Endothelial cell of umbilical vein (primary cell): ENCODE measurements around the gene RNASE13. TPM values are rescaled to one million over a fixed set of nuclear protein-coding genes. Genes with fewer than 3 reads are reported as not detected.

ENCODE experiments used
- BruUV-seq: library from RNA; stranded (reverse); fragments of 400-500 nt; replicated peaks from 2 replicates; lab custom pipeline; 2021; lab: Mats Ljungman, UMichigan
- CTCF ChIA-PET: fragments of 300-600, 350-600 bp; sonication (Branson Sonifier 250); formaldehyde crosslinking; loops from one replicate; lab custom pipeline; 2021; ENCODE audit warnings: antibody characterized with exemption, inconsistent platforms; lab: Charles Lee
- POLR2A ChIA-PET: fragments of 300-600, 350-600 bp; sonication (Branson Sonifier 250); formaldehyde crosslinking; loops from one replicate; lab custom pipeline; 2021; ENCODE audit warnings: antibody characterized with exemption, inconsistent platforms; lab: Charles Lee
- DNase-seq: peaks from one replicate; pipeline ENCODE4 v3.0.0-alpha.2; 2011; ENCODE audit warnings: low read depth, low spot score
- FAIRE-seq: peaks from 2 replicates; lab custom pipeline; 2011; peaks lifted over from hg19 to GRCh38; lab: Jason Lieb, UNC
- H2AFZ ChIP-seq: 2 replicates; pipeline ENCODE4 v1.6.0; 2012; ENCODE audit warnings: low read depth, low read length, control low read depth, inconsistent platforms
- H3K27ac ChIP-seq: 2 replicates; pipeline ENCODE4 v1.5.1; 2011; ENCODE audit warnings: low read depth, mild to moderate bottlenecking, control low read depth, low read length, moderate library complexity; ENCODE audit not compliant: insufficient read depth
- H3K27me3 ChIP-seq, 2 experiments: 2 replicates each; pipeline versions ENCODE4 v1.6.0 to v1.6.1; 2011; ENCODE audit warnings: low read length in 2 of 2, mixed read lengths in 1 of 2; ENCODE audit not compliant: control insufficient read depth in 2 of 2, insufficient read depth in 2 of 2
- H3K36me3 ChIP-seq, 2 experiments: 2 replicates in 1 of 2; 3 replicates in 1 of 2; pipeline ENCODE4 v1.5.1; 2011; ENCODE audit warnings: low read length in 2 of 2, mild to moderate bottlenecking in 1 of 2, moderate library complexity in 1 of 2; ENCODE audit not compliant: control insufficient read depth in 2 of 2, insufficient read depth in 2 of 2; ENCODE audit errors: extremely low read depth in 1 of 2
- H3K4me1 ChIP-seq: 3 replicates; pipeline ENCODE4 v1.5.1; 2011; ENCODE audit warnings: mild to moderate bottlenecking, low read length; ENCODE audit not compliant: control insufficient read depth, insufficient read depth; ENCODE audit errors: extremely low read depth
- H3K4me2 ChIP-seq: 2 replicates; pipeline ENCODE4 v1.6.1; 2011; ENCODE audit warnings: low read length, control low read depth, mixed read lengths; ENCODE audit not compliant: insufficient read depth
- H3K4me3 ChIP-seq, 3 experiments: fragments of 200-600 bp in 1 of 3; sonication (generic), shearing (Covaris generic) in 1 of 3; replicated peaks in 1 of 3; 2 replicates each; pipeline ENCODE4 v1.5.1; 2011 to 2016; ENCODE audit warnings: control low read depth in 3 of 3, low read length in 3 of 3, mild to moderate bottlenecking in 2 of 3, inconsistent platforms in 1 of 3, low read depth in 1 of 3, moderate library complexity in 1 of 3; ENCODE audit not compliant: insufficient read depth in 1 of 3
- H3K79me2 ChIP-seq: 2 replicates; pipeline ENCODE4 v1.6.0; 2012; ENCODE audit warnings: low read length, inconsistent platforms; ENCODE audit not compliant: control insufficient read depth, insufficient read depth
- H3K9ac ChIP-seq: replicated peaks from 2 replicates; pipeline ENCODE3; 2011; ENCODE audit warnings: low read length, control low read depth; ENCODE audit not compliant: insufficient read depth; ENCODE audit errors: extremely low read depth
- H3K9me1 ChIP-seq: replicated peaks from 3 replicates; pipeline ENCODE4 v1.6.0; 2011; ENCODE audit warnings: mild to moderate bottlenecking, low read length; ENCODE audit not compliant: control insufficient read depth, insufficient read depth; ENCODE audit errors: extremely low read depth
- H3K9me3 ChIP-seq: replicated peaks from 2 replicates; pipeline ENCODE4 v1.5.1; 2012; ENCODE audit warnings: low read length, inconsistent platforms; ENCODE audit not compliant: control insufficient read depth, insufficient read depth
- H4K20me1 ChIP-seq: replicated peaks from 2 replicates; pipeline ENCODE3; 2011; ENCODE audit warnings: mild to moderate bottlenecking, low read length; ENCODE audit not compliant: control insufficient read depth, insufficient read depth; ENCODE audit errors: extremely low read depth
- CTCF ChIP-seq, 2 donors: IDR thresholded peaks; 1 replicate in 1 of 2; 2 replicates in 1 of 2; pipeline ENCODE4 v1.5.1; 2011; ENCODE audit warnings: low read length in 2 of 2, mild to moderate bottlenecking in 2 of 2, moderate library complexity in 2 of 2, control low read depth in 1 of 2, inconsistent platforms in 1 of 2, low read depth in 1 of 2; ENCODE audit not compliant: insufficient read depth in 1 of 2; ENCODE audit errors: extremely low read depth in 1 of 2
- EZH2 ChIP-seq: IDR thresholded peaks from 2 replicates; pipeline ENCODE4 v1.6.1; 2012; ENCODE audit warnings: borderline replicate concordance, low read depth, mild to moderate bottlenecking, moderate library complexity, low read length, inconsistent platforms; ENCODE audit not compliant: severe bottlenecking
- FOS ChIP-seq: IDR thresholded peaks from 2 replicates; pipeline ENCODE4 v1.6.1; 2011; ENCODE audit warnings: mild to moderate bottlenecking, low read length, moderate library complexity, borderline replicate concordance; ENCODE audit not compliant: insufficient read depth
- GATA2 ChIP-seq: IDR thresholded peaks from 2 replicates; pipeline ENCODE4 v1.7.0; 2011; ENCODE audit warnings: low read depth, mild to moderate bottlenecking, moderate library complexity, mixed read lengths, low read length; ENCODE audit not compliant: insufficient read length, insufficient read depth
- JUN ChIP-seq: IDR thresholded peaks from 2 replicates; pipeline ENCODE4 v1.6.1; 2011; ENCODE audit warnings: borderline replicate concordance, low read depth; ENCODE audit not compliant: insufficient read length, insufficient read depth
- MYC ChIP-seq: IDR thresholded peaks from one replicate; pipeline ENCODE4 v1.6.1; 2011; ENCODE audit warnings: mild to moderate bottlenecking, low read depth, low read length
- POLR2A ChIP-seq: IDR thresholded peaks from 2 replicates; pipeline ENCODE4 v1.6.1; 2012; ENCODE audit warnings: low read depth, mild to moderate bottlenecking, control low read depth, low read length
- POLR2AphosphoS5 ChIP-seq: IDR thresholded peaks from 2 replicates; pipeline ENCODE4 v1.6.1; 2012; ENCODE audit warnings: low read depth, mild to moderate bottlenecking, control low read depth, low read length, moderate library complexity; ENCODE audit not compliant: insufficient read depth
- dilution Hi-C: fragments of 300-500 bp; cut with MboI; formaldehyde crosslinking; loops from one replicate; pipeline ENCODE4 v1.15.0; 2019; ENCODE audit warnings: low sequenced_read_pairs; ENCODE audit not compliant: extremely low pct_ligation_motif_present
- intact Hi-C: fragments of 100-400 bp; cut with micrococcal nuclease; formaldehyde crosslinking; loops from one replicate; pipeline ENCODE4 v1.10.0; 2022
- polyA plus RNA-seq, 4 experiments: library from polyadenylated mRNA; depleted of rRNA in 3 of 4; stranded (reverse) in 3 of 4; unstranded in 1 of 4; fragments of >200 nt; gene quantifications; 2 replicates each; pipeline versions ENCODE4 v1.2.1 to v1.2.3, GENCODE V29; 2011 to 2012; ENCODE audit warnings: missing spikeins in 1 of 4
- total RNA-seq: library from RNA; stranded (reverse); gene quantifications from 2 replicates; pipeline ENCODE4 v1.2.3, GENCODE V29; 2021
- TF ChIP-seq, protein P1 (sequence below): IDR thresholded peaks from 2 replicates; pipeline ENCODE4 v1.6.1; 2011; ENCODE audit not compliant: insufficient read depth, insufficient read length

Gene RNASE13
- total and polyA plus RNA-seq, 2 donors (not counting 3 experiments of a cell fraction or from before 2014, with no cell fraction given): not detected

DNA sequence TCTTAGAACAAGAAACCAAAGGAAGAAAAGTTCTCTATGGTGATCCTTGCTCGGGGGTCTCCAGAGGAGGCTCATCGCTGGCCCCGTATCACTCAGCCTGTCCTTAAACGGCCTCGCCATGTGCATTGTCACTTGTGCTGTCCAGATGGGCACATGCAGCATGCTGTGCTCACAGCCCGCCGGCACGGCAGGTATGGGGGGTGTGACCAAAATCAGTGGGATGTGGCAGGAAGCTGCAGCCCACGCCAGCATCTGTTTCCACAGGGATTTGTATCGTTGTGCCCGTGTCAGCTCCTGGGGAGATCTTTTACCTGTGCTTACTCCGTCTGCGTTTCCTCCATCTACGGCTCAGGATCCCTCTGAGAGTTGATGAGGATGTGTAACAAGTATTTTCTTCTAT is 38.1 kb downstream of the RNASE13 start:
- Histone ChIP-seq H3K4me2 (no peak overlapping the region), H3K4me1 (no peaks in the 10 kb centered on the region), H3K79me2 (peaks cover 4% of the 10 kb centered on the region), H3K27me3 (no peaks in the 10 kb centered on the region), H3K27ac (no peak overlapping the region), H3K9ac (no peak overlapping the region), H4K20me1 (no peaks in the 10 kb centered on the region), H3K9me1 (no peaks in the 10 kb centered on the region), H3K9me3 (no peaks in the 10 kb centered on the region), H2AFZ (no peak overlapping the region), H3K36me3 (peaks cover 15 to 17% of the 10 kb centered on the region in 2 experiments), H3K4me3 (no peak overlapping the region)
- BruUV-seq: no TSS peak
- TF ChIP-seq POLR2A: no peak
- no peak for TF ChIP-seq FOS
- TF ChIP-seq MYC: no peak
- TF ChIP-seq POLR2AphosphoS5: no peak
- TF ChIP-seq CTCF (IDR thresholded peaks at IDR 0.05; ENCODE audit: extremely low read depth in 1 of 2, insufficient read depth in 1 of 2, low read depth in 1 of 2, low read length in 2 of 2): no peak
- no peak for TF ChIP-seq JUN
- TF ChIP-seq EZH2: no peak
- no peak for TF ChIP-seq GATA2
- TF ChIP-seq, protein P1, sequence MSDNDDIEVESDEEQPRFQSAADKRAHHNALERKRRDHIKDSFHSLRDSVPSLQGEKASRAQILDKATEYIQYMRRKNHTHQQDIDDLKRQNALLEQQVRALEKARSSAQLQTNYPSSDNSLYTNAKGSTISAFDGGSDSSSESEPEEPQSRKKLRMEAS: no peak
- DNase-seq (no peak), FAIRE-seq (no peak)
- dilution Hi-C loops: no loop called here
- POLR2A ChIA-PET: interaction anchor here (0.6 kb wide), 1 partner anchor 654 kb away, joined by 5 read pairs; no protein-coding TSS in a partner anchor
- CTCF ChIA-PET: interaction anchor here (0.9 to 3.5 kb wide), 4 partner anchors 9 to 139 kb away, joined by 3 to 23 read pairs (median 10); no protein-coding TSS in a partner anchor
- intact Hi-C loops: no loop called here
